Measurements from ENCODE around the gene CCDC102A. TPM values are rescaled to one million over a fixed set of nuclear protein-coding genes. Genes with fewer than 3 reads are reported as not detected.

The CCDC102A gene
- total and polyA plus RNA-seq, 11 donors: 3.3 to 17.0 (median 6.8) TPM

DNA sequence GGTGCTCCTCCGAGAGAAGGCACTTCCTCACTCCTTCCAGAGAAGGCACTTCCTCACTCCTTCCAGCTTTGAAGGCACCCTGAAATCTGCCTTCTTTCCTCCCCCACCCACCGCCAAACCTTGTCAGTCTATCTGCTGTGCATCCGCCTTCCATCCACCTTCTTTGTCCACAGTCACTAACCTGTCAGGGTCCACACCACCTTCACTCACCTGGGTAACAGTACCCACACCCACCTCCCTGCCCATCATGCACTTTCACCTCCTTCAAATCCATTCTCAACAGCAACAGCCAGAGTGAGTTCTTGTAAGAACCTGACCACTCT, 5.2 kb downstream of the CCDC102A start:
- no peaks in the 10 kb centered on the region for H3K9me3 ChIP-seq
- ATAC-seq (no peak), DNase-seq (no peak)
- H3K27ac ChIP-seq: peak overlapping the region in 1 of 12 donors; percentile 71
- 84 to 92% (median 89%) methylated on average over 3 of the region's 3 CpGs for WGBS, 4 donors
- no peak overlapping the region for H3K4me3 ChIP-seq
- peaks cover 0 to 1% (median 0%) of the 10 kb centered on the region in 9 donors for H3K27me3 ChIP-seq
- H3K36me3 ChIP-seq: peaks cover 0 to 12% (median 4%) of the 10 kb centered on the region in 9 donors
- TF ChIP-seq POLR2A (IDR thresholded peaks at IDR 0.05): no peak
- TF ChIP-seq, protein P1, sequence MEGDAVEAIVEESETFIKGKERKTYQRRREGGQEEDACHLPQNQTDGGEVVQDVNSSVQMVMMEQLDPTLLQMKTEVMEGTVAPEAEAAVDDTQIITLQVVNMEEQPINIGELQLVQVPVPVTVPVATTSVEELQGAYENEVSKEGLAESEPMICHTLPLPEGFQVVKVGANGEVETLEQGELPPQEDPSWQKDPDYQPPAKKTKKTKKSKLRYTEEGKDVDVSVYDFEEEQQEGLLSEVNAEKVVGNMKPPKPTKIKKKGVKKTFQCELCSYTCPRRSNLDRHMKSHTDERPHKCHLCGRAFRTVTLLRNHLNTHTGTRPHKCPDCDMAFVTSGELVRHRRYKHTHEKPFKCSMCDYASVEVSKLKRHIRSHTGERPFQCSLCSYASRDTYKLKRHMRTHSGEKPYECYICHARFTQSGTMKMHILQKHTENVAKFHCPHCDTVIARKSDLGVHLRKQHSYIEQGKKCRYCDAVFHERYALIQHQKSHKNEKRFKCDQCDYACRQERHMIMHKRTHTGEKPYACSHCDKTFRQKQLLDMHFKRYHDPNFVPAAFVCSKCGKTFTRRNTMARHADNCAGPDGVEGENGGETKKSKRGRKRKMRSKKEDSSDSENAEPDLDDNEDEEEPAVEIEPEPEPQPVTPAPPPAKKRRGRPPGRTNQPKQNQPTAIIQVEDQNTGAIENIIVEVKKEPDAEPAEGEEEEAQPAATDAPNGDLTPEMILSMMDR (IDR thresholded peaks at IDR 0.05): no peak
- intact Hi-C loops (cut with DNase I): no loop called here
- H3K4me1 ChIP-seq: peaks cover 0 to 59% (median 33%) of the 10 kb centered on the region in 12 donors

DNA sequence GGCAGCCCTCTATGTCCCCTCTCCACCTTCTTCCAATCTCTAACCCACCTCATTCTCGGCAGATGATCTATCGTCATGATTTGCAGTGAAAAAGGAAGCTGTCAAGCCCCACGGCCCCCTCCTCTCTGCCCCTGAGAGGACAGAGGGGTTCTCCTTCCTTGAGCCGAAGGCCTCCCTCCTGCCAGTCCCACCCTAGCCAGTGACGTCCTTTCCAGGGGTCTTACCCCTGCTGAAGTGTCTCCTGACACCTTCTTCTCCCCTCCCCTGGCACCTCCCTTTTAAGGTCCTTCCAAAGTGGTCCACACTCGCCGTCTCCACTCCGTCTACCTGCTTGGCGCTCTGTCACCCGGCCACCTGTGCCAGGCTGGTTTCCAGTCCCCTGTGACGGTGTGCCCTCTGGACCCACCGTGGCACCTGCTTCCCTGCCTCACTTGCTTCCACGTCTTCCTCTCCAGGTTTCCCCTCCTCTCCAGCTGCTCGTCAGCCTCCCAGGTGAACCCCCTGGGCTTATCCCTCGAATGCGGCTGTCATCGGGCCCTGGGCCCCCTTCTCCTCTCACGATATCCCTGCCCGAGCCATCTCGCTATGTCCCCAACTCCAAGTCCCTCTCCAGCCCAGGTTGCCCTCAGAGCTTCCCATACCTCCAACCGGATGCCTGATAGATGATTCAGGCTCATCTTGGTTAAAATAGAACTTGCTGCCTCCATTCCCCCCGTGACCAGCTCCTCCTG, 5.7 kb downstream of the CCDC102A start:
- H3K4me3 ChIP-seq: no peak overlapping the region
- intact Hi-C loops (cut with DNase I): no loop called here
- peaks cover 0 to 55% (median 33%) of the 10 kb centered on the region in 12 donors for H3K4me1 ChIP-seq
- no peak for TF ChIP-seq POLR2A (IDR thresholded peaks at IDR 0.05)
- TF ChIP-seq, protein P1 (IDR thresholded peaks at IDR 0.05): no peak
- ATAC-seq (no peak), DNase-seq (peak in 2 of 5 donors; percentile 22 to 37)
- peak overlapping the region in 3 of 12 donors; percentile 24 to 80 (median 71) for H3K27ac ChIP-seq
- H3K27me3 ChIP-seq: no peaks in the 10 kb centered on the region
- H3K9me3 ChIP-seq: no peaks in the 10 kb centered on the region
- 86 to 88% (median 87%) methylated on average over 22 of the region's 22 CpGs for WGBS, 4 donors
- peaks cover 0 to 16% (median 5%) of the 10 kb centered on the region in 9 donors for H3K36me3 ChIP-seq

DNA sequence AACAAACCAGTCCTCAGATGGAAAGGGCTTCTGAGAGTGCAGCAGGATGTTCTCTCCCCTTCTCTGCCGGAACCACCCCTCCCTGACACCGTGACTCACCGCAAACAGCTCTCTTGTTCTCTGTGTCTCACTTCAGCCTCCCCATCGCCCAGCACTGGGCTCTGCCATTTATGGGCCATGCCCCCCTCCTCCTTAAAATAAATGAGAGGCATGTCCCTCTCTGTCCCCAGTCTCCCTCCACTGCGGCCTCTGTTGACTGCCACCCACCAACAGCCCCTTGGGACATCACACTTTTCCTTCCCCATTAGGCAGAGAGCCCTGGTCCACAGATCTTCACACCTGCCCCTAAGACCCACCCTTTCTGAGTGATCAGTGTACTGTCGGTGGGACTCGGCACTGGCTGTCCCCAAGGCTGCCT, 6.3 kb downstream of the CCDC102A start:
- Histone ChIP-seq H3K27me3 (no peaks in the 10 kb centered on the region), H3K4me3 (no peak overlapping the region), H3K27ac (peak overlapping the region in 3 of 12 donors; percentile 24 to 80 (median 71)), H3K36me3 (peaks cover 0 to 17% (median 5%) of the 10 kb centered on the region in 9 donors), H3K9me3 (no peaks in the 10 kb centered on the region), H3K4me1 (peaks cover 0 to 50% (median 29%) of the 10 kb centered on the region in 12 donors)
- peak in 3 of 5 donors; percentile 32 to 63 (median 60) for DNase-seq
- intact Hi-C loops (cut with DNase I): no loop called here
- 41 to 52% (median 47%) methylated on average over 7 of the region's 7 CpGs for WGBS, 4 donors
- peak in 3 of 4 donors; percentile 52 to 69 (median 53) for ATAC-seq
- TF ChIP-seq, protein P1 (IDR thresholded peaks at IDR 0.05): no peak
- no peak for TF ChIP-seq POLR2A (IDR thresholded peaks at IDR 0.05)

DNA sequence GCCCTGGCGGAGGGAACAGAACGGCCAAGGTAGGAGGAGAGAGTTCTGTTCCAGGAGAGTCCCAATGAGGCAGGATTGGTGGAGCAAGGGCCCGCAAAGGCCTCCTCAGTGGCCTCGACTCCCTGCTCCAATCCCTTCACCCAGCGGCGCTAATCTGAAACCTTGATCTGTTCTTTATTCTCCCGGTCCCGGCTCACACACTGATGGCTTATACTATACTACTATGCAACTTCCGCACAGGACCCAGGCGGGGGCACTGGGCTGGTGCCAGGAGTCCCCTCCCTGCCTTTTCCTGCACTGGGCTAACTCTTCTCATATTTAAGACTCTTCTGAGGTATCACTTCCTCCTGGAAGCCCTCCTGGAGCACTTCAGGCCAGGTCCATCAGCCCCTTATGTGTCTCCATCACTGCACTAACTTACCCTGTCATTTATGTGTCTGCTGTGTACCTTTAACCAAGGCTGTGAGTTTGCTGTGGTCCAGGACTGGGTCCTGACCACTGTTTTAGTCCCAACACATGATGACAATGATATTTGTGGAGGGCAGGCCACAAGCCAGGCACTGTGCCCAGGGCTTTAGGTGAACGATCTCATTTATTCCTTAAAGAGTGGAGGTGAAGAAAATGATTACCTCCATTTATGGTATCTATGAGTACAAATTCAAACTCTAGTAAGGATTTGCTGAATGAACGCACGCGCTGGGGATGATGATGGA, 6.8 kb downstream of the CCDC102A start:
- peaks cover 0 to 17% (median 5%) of the 10 kb centered on the region in 9 donors for H3K36me3 ChIP-seq
- intact Hi-C loops (cut with DNase I): no loop called here
- H3K4me1 ChIP-seq: peaks cover 0 to 50% (median 24%) of the 10 kb centered on the region in 12 donors
- no peak for ATAC-seq
- no peak overlapping the region for H3K4me3 ChIP-seq
- peak overlapping the region in 2 of 12 donors; percentile 43 to 49 for H3K27ac ChIP-seq
- peak in 1 of 5 donors; percentile 34 for DNase-seq
- H3K9me3 ChIP-seq: no peaks in the 10 kb centered on the region
- no peaks in the 10 kb centered on the region for H3K27me3 ChIP-seq
- TF ChIP-seq, protein P1 (IDR thresholded peaks at IDR 0.05): no peak
- TF ChIP-seq POLR2A (IDR thresholded peaks at IDR 0.05): no peak
- 76 to 81% (median 77%) methylated on average over 14 of the region's 14 CpGs for WGBS, 4 donors
